ENCODE data around the gene CENPL.

CENPL gene

DNA sequence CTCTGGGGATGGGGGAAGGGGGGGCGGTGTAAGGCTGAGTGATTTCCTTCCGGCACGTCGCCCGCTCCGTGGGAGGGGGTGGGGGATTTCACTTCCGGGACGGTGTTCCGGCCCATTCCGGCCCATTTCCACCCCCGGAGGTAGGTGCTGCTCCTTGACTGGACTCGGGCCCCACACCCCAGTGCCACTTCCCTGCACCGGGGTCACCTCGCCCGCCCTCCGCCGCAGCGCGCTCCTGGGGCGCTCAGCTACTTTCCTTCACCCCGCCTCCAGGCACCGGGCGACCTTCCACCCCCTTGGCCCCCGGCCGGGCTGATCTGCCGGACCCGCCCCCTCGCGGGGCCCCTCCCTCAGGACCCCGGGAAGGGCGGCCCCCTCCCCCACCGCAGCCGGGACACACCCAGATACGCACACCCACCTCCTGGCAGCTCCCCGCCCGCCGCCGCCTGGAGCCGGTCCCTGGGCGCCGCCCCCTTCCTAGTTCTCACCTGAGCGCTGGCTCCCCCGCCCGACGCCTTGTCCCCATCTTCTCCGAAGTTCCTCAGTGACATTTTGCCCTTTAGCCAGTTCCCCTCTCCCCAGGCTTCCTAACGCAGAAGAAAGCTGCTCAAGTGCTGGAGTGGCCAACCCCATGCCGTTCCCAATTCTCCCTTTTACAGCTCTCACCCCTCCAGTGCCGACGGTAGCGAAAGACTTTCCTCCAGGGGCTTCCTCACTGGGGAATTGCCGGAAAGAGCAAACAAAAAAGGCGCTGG is 43.8 kb upstream of the CENPL start, which contains the start of gene ZBTB37:
Gene ZBTB37, plus strand, starts transcription at position 115 of the 755 bp plus-strand sequence. CDS start 1,846 bp downstream, outside the sequence.
- peak within 1 kb of the TSS; percentile 91 for H3K4me3 ChIP-seq (ENCODE audit: low read depth, low read length)
- DNase-seq (ENCODE audit: low read depth, low spot score), result no peak
- in situ Hi-C loops (cut with HindIII; ENCODE audit: low sequenced_read_pairs), result no loop called here
- TF ChIP-seq, protein P1, sequence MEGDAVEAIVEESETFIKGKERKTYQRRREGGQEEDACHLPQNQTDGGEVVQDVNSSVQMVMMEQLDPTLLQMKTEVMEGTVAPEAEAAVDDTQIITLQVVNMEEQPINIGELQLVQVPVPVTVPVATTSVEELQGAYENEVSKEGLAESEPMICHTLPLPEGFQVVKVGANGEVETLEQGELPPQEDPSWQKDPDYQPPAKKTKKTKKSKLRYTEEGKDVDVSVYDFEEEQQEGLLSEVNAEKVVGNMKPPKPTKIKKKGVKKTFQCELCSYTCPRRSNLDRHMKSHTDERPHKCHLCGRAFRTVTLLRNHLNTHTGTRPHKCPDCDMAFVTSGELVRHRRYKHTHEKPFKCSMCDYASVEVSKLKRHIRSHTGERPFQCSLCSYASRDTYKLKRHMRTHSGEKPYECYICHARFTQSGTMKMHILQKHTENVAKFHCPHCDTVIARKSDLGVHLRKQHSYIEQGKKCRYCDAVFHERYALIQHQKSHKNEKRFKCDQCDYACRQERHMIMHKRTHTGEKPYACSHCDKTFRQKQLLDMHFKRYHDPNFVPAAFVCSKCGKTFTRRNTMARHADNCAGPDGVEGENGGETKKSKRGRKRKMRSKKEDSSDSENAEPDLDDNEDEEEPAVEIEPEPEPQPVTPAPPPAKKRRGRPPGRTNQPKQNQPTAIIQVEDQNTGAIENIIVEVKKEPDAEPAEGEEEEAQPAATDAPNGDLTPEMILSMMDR (IDR thresholded peaks at IDR 0.05; ENCODE audit: low read depth, low read length), result no peak

DNA sequence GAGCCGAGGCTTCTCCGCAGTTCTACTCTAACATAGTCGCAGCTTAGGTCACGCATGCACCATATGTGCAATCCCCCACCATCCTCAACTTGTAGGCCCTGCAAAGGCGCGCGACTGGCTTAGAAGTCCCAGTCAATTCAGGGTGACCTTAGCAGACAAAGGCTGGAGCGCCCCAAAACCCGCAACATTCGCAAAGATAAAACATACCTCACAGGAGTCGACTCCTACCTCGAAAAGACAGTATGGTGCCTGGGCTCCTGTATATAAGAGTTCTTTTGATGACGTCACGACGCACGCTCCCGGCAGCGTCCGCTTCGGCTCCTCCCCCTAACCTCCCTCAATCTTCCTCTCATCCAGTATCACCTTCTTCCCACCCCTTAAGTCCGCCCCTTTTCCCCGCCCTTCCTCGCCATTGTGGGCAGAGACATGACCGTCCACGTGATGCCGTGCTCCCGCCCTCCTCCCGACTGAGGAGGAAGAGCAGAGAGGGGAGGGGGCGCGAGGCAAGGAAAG is 43.1 kb upstream of the CENPL start, which contains the start of gene GAS5:
Gene GAS5, minus strand, starts transcription at position 237 of the 513 bp plus-strand sequence.
- TF ChIP-seq, protein P1 (IDR thresholded peaks at IDR 0.05; ENCODE audit: low read depth, low read length), result no peak
- H3K4me3 ChIP-seq (ENCODE audit: low read depth, low read length), result peak within 1 kb of the TSS; percentile 91
- peak; percentile 100 for DNase-seq (ENCODE audit: low read depth, low spot score)
- in situ Hi-C loops (cut with HindIII; ENCODE audit: low sequenced_read_pairs), result no loop called here

DNA sequence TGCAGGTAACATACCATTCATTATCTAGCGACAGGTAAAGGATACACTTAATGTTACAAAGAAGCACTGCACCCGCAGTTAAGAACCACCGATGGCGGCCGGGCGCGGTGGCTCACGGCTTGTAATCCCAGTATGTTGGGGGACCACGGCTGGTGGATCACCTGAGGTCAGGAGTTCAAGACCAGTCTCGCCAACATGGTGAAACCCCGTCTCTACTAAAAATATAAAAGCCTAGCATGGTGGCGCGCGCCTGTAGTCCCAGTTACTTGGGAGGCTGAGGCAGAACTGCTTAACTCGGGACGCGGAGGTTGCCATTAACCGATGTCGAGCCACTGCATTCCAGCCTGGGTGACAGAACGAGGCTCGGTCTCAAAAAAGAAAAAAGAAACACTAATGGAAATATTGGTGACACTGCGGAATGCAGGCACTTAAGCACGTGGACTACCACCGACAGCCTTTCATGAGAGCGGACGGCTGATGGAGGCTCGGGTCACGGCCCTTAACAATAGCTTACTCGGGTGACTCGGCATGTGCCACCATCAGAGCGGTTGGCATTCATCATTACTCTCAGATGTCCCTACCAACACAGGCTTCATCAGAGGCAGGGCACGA is 42.6 kb upstream of the CENPL start:
- in situ Hi-C loops (cut with HindIII; ENCODE audit: low sequenced_read_pairs), result no loop called here
- no peak for DNase-seq (ENCODE audit: low read depth, low spot score)
- TF ChIP-seq, protein P1 (IDR thresholded peaks at IDR 0.05; ENCODE audit: low read depth, low read length), result no peak
- H3K4me3 ChIP-seq (ENCODE audit: low read depth, low read length), result peak overlapping the region; percentile 91

DNA sequence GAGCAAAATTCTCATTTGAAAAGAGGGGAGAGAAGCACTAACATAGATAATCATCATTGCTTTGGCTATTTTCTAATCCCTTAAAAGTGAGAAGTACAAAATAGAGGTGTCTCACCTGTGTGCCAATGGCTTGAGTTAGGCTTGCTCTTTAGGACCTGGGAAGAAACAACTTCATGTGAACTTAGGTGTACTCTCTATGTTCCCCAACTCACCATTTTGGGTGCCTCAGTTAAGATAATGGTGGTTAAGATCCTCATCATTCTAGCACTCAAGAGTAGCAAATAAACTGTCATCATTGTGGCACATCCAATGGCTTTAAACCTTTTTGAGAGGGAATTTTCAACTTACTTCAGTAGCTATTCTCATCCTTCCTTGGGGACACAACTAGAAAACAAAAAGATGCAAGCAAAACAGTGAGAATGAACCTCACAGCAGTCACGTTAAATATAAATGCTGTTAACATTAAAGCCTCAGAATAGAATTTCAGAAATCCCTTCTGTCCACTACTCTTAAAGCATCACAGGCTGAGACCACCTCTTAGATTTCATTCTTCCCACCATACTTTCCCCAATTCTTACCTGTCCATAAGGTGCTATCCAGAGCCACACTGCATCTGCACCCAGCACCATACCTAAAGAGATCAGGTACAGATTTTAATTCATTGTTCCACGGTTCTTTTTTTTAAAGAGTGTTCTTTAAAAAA is 41.9 kb upstream of the CENPL start:
- TF ChIP-seq, protein P1 (IDR thresholded peaks at IDR 0.05; ENCODE audit: low read depth, low read length), result no peak
- no peak for DNase-seq (ENCODE audit: low read depth, low spot score)
- peak overlapping the region; percentile 91 for H3K4me3 ChIP-seq (ENCODE audit: low read depth, low read length)
- in situ Hi-C loops (cut with HindIII; ENCODE audit: low sequenced_read_pairs), result no loop called here

DNA sequence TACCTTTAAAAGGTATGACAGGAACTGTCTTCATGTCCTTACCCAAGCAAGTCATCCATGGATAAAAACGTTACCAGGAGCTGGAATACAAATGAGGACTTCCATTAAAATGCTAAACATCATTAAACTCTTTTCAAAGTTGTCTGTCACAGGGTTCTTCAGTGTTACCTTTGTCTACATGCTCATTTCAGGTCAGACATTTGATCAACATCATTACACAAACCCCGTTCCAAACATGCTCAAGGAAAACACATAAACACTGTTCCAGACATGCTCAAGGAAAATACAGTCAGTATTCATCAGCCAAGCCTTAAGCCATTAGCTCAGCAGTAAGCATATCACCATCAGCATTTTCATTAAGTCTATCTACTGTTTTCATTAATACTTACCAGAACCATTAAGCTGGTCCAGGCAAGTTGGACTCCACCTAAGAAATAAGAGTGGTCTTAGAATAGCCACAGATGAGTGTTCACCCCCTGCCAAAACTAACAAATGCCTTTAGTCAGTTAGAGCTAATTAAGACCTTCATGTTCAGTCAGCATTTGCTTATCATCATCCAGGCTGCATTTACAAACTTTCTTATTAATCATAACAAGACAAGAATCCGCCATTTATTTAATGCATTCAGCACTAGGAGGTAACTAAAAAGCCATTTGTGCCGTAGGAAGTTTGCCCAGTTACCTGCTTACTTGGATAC is 40.9 kb upstream of the CENPL start:
- in situ Hi-C loops (cut with HindIII; ENCODE audit: low sequenced_read_pairs), result no loop called here
- H3K4me3 ChIP-seq (ENCODE audit: low read depth, low read length), result peak overlapping the region; percentile 91
- TF ChIP-seq, protein P1 (IDR thresholded peaks at IDR 0.05; ENCODE audit: low read depth, low read length), result no peak
- DNase-seq (ENCODE audit: low read depth, low spot score), result no peak

Measured in astrocyte of the spinal cord (primary cell).